ENCODE results near the gene YTHDF1. TPM values are rescaled to one million over a fixed set of nuclear protein-coding genes. Genes with fewer than 3 reads are reported as not detected.

Gene YTHDF1
- total and polyA plus RNA-seq, 2 donors (not counting 1 experiment from before 2014, with no cell fraction given) = 25.3 to 40.5 TPM

GRCh38 chr20:63163596-63164483 is 52.1 kb downstream of the YTHDF1 start:
- H3K9ac ChIP-seq (ENCODE audit: low read length) = no peak overlapping the region
- 57% methylated on average over 15 of the region's 17 CpGs for WGBS (ENCODE audit: insufficient coverage)
- POLR2A ChIA-PET = no interaction called here
- H4K20me1 ChIP-seq (ENCODE audit: control insufficient read depth, insufficient read depth, low read length, poor library complexity, severe bottlenecking) = no peaks in the 10 kb centered on the region
- H3K79me2 ChIP-seq (ENCODE audit: control insufficient read depth, insufficient read depth, low read length) = no peaks in the 10 kb centered on the region
- H3K27me3 ChIP-seq (replicated peaks in 1 of 4; ENCODE audit: control extremely low read depth in 1 of 4, control insufficient read depth in 3 of 4, insufficient read depth in 4 of 4, low read length in 3 of 4) = no peaks in the 10 kb centered on the region
- no peaks in the 10 kb centered on the region for H3K4me1 ChIP-seq (ENCODE audit: control insufficient read depth in 2 of 2, insufficient read depth in 2 of 2, low read length in 2 of 2)
- intact Hi-C loops (cut with micrococcal nuclease) = no loop called here
- Mint-ChIP-seq H3K9me3 (ENCODE audit: insufficient read depth) (no peaks in the 10 kb centered on the region), H3K27me3 (peaks cover 19% of the 10 kb centered on the region), H3K4me1 (no peaks in the 10 kb centered on the region), H3K27ac (no peak overlapping the region), H3K4me3 (no peak overlapping the region)
- H3K27ac ChIP-seq (ENCODE audit: low read length in 2 of 2) = no peak overlapping the region
- no peak overlapping the region for H3K4me2 ChIP-seq (replicated peaks; ENCODE audit: low read depth, low read length, poor library complexity, severe bottlenecking)
- H3K36me3 ChIP-seq (replicated peaks in 1 of 2; ENCODE audit: control extremely low read depth in 1 of 2, control insufficient read depth in 1 of 2, extremely low read depth in 1 of 2, insufficient read depth in 2 of 2, low read length in 1 of 2) = no peaks in the 10 kb centered on the region
- TF ChIP-seq CTCF (IDR thresholded peaks at IDR 0.05) (no peak), EZH2 (IDR thresholded peaks at IDR 0.05; ENCODE audit: borderline replicate concordance, insufficient read depth, low read depth, low read length, poor library complexity, severe bottlenecking) (no peak)
- no peaks in the 10 kb centered on the region for H3K9me3 ChIP-seq (ENCODE audit: control extremely low read depth in 1 of 3, control insufficient read depth in 2 of 3, insufficient read depth in 1 of 3, low read length in 2 of 3)
- DNase-seq = no peak
- CTCF ChIA-PET = interaction anchor here (0.5 kb wide), 1 partner anchor 27 kb away, joined by 3 read pairs; no protein-coding TSS in a partner anchor
- no peak overlapping the region for H3K4me3 ChIP-seq (ENCODE audit: control extremely low read depth in 1 of 5, extremely low read depth in 1 of 5, insufficient read depth in 1 of 5, low read depth in 2 of 5, low read length in 4 of 5)
- H2AFZ ChIP-seq (ENCODE audit: insufficient read depth, low read depth, low read length, poor library complexity, severe bottlenecking) = no peak overlapping the region
- no peak for ATAC-seq (ENCODE audit: low read depth)

GRCh38 chr20:63163171-63163570 is 52.8 kb downstream of the YTHDF1 start:
- DNase-seq = no peak
- Mint-ChIP-seq H3K4me1 (no peaks in the 10 kb centered on the region), H3K27ac (no peak overlapping the region), H3K9me3 (ENCODE audit: insufficient read depth) (no peaks in the 10 kb centered on the region), H3K27me3 (peaks cover 19% of the 10 kb centered on the region), H3K4me3 (no peak overlapping the region)
- Histone ChIP-seq H3K4me2 (replicated peaks; ENCODE audit: low read depth, low read length, poor library complexity, severe bottlenecking) (no peak overlapping the region), H3K27me3 (replicated peaks in 1 of 4; ENCODE audit: control extremely low read depth in 1 of 4, control insufficient read depth in 3 of 4, insufficient read depth in 4 of 4, low read length in 3 of 4) (no peaks in the 10 kb centered on the region), H2AFZ (ENCODE audit: insufficient read depth, low read depth, low read length, poor library complexity, severe bottlenecking) (no peak overlapping the region), H3K4me3 (ENCODE audit: control extremely low read depth in 1 of 5, extremely low read depth in 1 of 5, insufficient read depth in 1 of 5, low read depth in 2 of 5, low read length in 4 of 5) (no peak overlapping the region), H3K36me3 (replicated peaks in 1 of 2; ENCODE audit: control extremely low read depth in 1 of 2, control insufficient read depth in 1 of 2, extremely low read depth in 1 of 2, insufficient read depth in 2 of 2, low read length in 1 of 2) (no peaks in the 10 kb centered on the region), H3K9me3 (ENCODE audit: control extremely low read depth in 1 of 3, control insufficient read depth in 2 of 3, insufficient read depth in 1 of 3, low read length in 2 of 3) (no peaks in the 10 kb centered on the region), H3K79me2 (ENCODE audit: control insufficient read depth, insufficient read depth, low read length) (no peaks in the 10 kb centered on the region), H4K20me1 (ENCODE audit: control insufficient read depth, insufficient read depth, low read length, poor library complexity, severe bottlenecking) (no peaks in the 10 kb centered on the region), H3K27ac (ENCODE audit: low read length in 2 of 2) (no peak overlapping the region), H3K9ac (ENCODE audit: low read length) (no peak overlapping the region), H3K4me1 (ENCODE audit: control insufficient read depth in 2 of 2, insufficient read depth in 2 of 2, low read length in 2 of 2) (no peaks in the 10 kb centered on the region)
- ChIA-PET POLR2A (no interaction called here), CTCF (no interaction called here)
- WGBS (ENCODE audit: insufficient coverage) = 77% methylated on average over 4 of the region's 6 CpGs
- intact Hi-C loops (cut with micrococcal nuclease) = no loop called here
- no peak for ATAC-seq (ENCODE audit: low read depth)
- TF ChIP-seq EZH2 (IDR thresholded peaks at IDR 0.05; ENCODE audit: borderline replicate concordance, insufficient read depth, low read depth, low read length, poor library complexity, severe bottlenecking) (no peak), CTCF (IDR thresholded peaks at IDR 0.05) (no peak)
